22Rv1 (cell line): ENCODE measurements around the gene COX8A.
A peak's percentile ranks its signal among the peaks of the same experiment; 100 is the strongest.

ENCODE experiments used
- H3K27ac ChIP-seq: fragments of 450-650 bp; 2 replicates; pipeline ENCODE4 v1.5.1; 2017
- CTCF ChIP-seq: fragments of 450-650 bp; IDR thresholded peaks from 2 replicates; pipeline ENCODE4 v1.5.1; 2017; ENCODE audit warnings: mild to moderate bottlenecking
- ZFX ChIP-seq: fragments of 450-650 bp; IDR thresholded peaks from 2 replicates; pipeline ENCODE4 v1.6.1; 2017; ENCODE audit warnings: antibody characterized with exemption, borderline replicate concordance

Gene COX8A

GRCh38 chr11:63938479-63939396 lies 35.7 kb upstream of the COX8A start, which contains the start of gene NAA40:
Gene NAA40 (plus strand): TSS chr11:63939002. CDS start chr11:63939097, 95 bp downstream.
- TF ChIP-seq ZFX: no peak
- TF ChIP-seq CTCF: no peak
- H3K27ac ChIP-seq: peak within 1 kb of the TSS; percentile 91

GRCh38 chr11:63939397-63939891 lies 35.0 kb upstream of the COX8A start:
- TF ChIP-seq CTCF: no peak
- TF ChIP-seq ZFX: no peak

GRCh38 chr11:63940786-63941185 lies 33.6 kb upstream of the COX8A start:
- no peak overlapping the region for H3K27ac ChIP-seq
- no peak for TF ChIP-seq ZFX
- TF ChIP-seq CTCF: no peak

More at GRCh38 chr11:63939397-63939891, 35.0 kb upstream of the COX8A start:
- H3K27ac ChIP-seq: peak overlapping the region; percentile 91

GRCh38 chr11:63941901-63942300 lies 32.5 kb upstream of the COX8A start:
- TF ChIP-seq ZFX (no peak), CTCF (no peak)
- H3K27ac ChIP-seq: no peak overlapping the region

- no peak overlapping the region for H3K27ac ChIP-seq
- TF ChIP-seq ZFX (no peak), CTCF (no peak)
These were observed 31.6 kb upstream of the COX8A start for GRCh38 chr11:63942803-63943202.

GRCh38 chr11:63944987-63945386 lies 29.4 kb upstream of the COX8A start:
- 0 out of 2 replicates have a peak overlapping the region, but pooled peaks have one; percentile 20 for H3K27ac ChIP-seq
- TF ChIP-seq CTCF: no peak
- TF ChIP-seq ZFX: no peak
